ENCODE data around the gene MAPT.

DNA sequence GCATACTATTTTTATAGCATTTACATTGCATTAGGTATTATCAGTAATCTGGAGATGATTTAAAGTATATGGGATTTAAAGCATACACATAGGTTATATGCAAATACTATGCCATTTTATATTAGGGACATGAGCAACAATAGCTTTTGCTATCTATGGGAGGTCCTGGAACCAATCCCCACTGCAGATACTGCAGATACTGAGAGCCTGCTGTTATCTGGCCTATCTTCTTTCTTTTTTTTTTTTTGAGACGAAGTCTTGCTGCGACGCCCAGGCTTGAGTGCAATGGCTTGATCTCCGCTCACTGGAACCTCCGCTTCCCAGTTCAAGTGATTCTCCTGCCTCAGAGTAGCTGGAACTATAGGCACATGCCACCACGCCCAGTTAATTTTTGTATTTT lies 142.1 kb downstream of the MAPT start:
- TF ChIP-seq, protein P1, sequence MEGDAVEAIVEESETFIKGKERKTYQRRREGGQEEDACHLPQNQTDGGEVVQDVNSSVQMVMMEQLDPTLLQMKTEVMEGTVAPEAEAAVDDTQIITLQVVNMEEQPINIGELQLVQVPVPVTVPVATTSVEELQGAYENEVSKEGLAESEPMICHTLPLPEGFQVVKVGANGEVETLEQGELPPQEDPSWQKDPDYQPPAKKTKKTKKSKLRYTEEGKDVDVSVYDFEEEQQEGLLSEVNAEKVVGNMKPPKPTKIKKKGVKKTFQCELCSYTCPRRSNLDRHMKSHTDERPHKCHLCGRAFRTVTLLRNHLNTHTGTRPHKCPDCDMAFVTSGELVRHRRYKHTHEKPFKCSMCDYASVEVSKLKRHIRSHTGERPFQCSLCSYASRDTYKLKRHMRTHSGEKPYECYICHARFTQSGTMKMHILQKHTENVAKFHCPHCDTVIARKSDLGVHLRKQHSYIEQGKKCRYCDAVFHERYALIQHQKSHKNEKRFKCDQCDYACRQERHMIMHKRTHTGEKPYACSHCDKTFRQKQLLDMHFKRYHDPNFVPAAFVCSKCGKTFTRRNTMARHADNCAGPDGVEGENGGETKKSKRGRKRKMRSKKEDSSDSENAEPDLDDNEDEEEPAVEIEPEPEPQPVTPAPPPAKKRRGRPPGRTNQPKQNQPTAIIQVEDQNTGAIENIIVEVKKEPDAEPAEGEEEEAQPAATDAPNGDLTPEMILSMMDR (IDR thresholded peaks at IDR 0.05 in 2 of 3, conservative IDR thresholded peaks at IDR 0.05 in 1 of 3; ENCODE audit: borderline replicate concordance in 1 of 3, insufficient read depth in 1 of 3, low read depth in 2 of 3, low read length in 2 of 3), result no peak
- TF ChIP-seq CEBPB (IDR thresholded peaks at IDR 0.05; ENCODE audit: low read depth) (no peak), ZFX (IDR thresholded peaks at IDR 0.05) (no peak), POLR2AphosphoS5 (IDR thresholded peaks at IDR 0.05; ENCODE audit: low read depth, low read length) (no peak), SIN3A (IDR thresholded peaks at IDR 0.05; ENCODE audit: low read depth) (no peak), POLR2A (IDR thresholded peaks at IDR 0.05; ENCODE audit: borderline replicate concordance, extremely low read depth, insufficient read depth, insufficient read length) (no peak), EGR1 (IDR thresholded peaks at IDR 0.05; ENCODE audit: low read depth) (no peak), EZH2 (IDR thresholded peaks at IDR 0.05) (no peak), CBX3 (IDR thresholded peaks at IDR 0.05; ENCODE audit: low read depth) (no peak), ZNF274 (IDR thresholded peaks at IDR 0.05; ENCODE audit: low read depth, low read length) (no peak), SP1 (IDR thresholded peaks at IDR 0.05; ENCODE audit: low read depth) (no peak), TCF7L2 (IDR thresholded peaks at IDR 0.05; ENCODE audit: borderline replicate concordance, extremely low read depth, insufficient read depth, insufficient read length) (no peak)
- TF ChIP-seq, protein P2, sequence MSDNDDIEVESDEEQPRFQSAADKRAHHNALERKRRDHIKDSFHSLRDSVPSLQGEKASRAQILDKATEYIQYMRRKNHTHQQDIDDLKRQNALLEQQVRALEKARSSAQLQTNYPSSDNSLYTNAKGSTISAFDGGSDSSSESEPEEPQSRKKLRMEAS (IDR thresholded peaks at IDR 0.05), result no peak
- TF ChIP-seq, protein P3, sequence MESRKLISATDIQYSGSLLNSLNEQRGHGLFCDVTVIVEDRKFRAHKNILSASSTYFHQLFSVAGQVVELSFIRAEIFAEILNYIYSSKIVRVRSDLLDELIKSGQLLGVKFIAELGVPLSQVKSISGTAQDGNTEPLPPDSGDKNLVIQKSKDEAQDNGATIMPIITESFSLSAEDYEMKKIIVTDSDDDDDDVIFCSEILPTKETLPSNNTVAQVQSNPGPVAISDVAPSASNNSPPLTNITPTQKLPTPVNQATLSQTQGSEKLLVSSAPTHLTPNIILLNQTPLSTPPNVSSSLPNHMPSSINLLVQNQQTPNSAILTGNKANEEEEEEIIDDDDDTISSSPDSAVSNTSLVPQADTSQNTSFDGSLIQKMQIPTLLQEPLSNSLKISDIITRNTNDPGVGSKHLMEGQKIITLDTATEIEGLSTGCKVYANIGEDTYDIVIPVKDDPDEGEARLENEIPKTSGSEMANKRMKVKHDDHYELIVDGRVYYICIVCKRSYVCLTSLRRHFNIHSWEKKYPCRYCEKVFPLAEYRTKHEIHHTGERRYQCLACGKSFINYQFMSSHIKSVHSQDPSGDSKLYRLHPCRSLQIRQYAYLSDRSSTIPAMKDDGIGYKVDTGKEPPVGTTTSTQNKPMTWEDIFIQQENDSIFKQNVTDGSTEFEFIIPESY (IDR thresholded peaks at IDR 0.05; ENCODE audit: extremely low read depth, insufficient replicate concordance, low read length), result no peak

Measured in HCT116 (cell line).